IPS-NIHi7 (cell line): ENCODE results near the gene CYBC1.
"Not testable (repeated sequence)": the region's sequence is repeated elsewhere in the genome, so short reads cannot be mapped to it uniquely, and the experiment has no call there.

Source experiments
- DNase-seq: peaks from one replicate; pipeline ENCODE4 v3.0.0; 2012; ENCODE audit warnings: mixed read lengths; ENCODE audit errors: extremely low spot score

CYBC1 gene

GRCh38 chr17:82477934-82478333 is 27.4 kb upstream of the CYBC1 start:
- DNase-seq = no peak

DNA sequence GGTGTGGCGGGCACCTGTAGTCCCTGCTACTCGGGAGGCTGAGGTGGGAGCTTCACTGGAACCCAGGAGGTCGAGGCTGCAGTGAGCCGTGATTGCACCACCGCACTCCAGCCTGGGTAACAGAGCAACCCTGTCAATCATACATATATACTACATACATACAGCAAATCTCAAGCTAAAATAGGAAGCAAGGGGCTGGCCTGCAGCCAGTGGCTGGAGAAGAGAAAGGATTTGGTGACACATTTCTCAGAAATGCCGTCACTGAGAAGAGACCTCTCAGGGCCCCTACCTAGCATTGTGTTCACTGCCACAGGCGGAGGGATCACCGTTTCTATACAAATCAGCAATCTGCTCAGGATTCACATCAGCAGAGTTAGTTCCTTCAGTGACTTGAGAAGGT is 24.9 kb upstream of the CYBC1 start:
- DNase-seq = no peak

DNA sequence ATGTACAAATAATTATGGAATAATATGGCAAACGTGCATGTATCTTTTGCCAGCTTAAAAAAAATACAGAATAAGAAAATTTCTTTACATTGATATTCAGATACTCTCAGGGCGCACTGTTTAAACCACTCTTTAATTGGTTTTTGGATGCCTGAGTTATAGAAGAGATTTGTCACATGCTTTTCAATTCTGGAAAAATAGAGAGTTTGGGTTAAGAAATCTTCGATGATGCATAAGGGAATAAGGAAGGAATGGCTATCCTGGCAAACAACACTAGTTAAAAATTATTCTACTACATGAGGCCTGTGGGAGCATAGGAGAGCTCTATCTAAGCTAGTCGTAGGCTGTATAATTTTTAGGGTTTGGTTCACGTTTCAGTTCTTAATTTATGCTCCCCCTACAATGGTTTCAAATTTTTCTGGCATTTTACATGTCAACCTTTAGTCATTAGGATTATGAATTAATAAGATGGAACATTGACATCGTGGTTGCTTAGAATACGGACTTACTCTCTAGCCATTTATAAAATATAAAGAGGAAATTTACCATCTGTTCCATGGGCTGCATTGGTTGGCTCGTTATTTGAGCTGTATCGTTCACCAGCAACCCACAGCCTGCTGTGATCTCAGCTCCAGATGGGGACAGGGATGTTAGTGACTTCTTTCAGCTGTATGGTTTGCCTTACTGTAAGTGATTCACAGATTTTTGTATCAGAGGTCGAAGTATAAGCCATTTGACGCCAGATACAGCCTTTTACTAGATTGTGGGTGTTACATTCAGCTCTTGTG is 23.9 kb upstream of the CYBC1 start:
- DNase-seq = no peak

DNA sequence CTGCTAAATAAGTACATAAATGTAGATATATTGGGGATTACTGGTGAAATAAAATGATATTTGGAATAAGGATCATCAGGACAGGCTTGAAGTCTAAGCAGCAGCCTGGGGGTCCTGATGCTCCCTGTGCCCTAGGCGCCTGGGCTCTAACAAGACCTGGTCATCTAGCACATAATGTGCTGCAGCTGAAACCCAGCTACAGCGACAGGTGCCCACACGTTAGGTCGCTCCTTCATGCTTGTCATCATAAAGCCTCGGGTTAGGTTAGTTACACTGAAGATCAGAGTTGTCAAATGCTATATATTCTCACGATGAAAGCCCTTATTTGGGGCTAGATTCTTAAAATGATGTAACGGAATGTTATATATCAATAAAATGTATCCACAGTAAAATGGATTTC is 19.5 kb upstream of the CYBC1 start:
- no peak for DNase-seq

- DNase-seq = no peak
Measured at GRCh38 chr17:82468692-82469091, 18.1 kb upstream of the CYBC1 start.

DNA sequence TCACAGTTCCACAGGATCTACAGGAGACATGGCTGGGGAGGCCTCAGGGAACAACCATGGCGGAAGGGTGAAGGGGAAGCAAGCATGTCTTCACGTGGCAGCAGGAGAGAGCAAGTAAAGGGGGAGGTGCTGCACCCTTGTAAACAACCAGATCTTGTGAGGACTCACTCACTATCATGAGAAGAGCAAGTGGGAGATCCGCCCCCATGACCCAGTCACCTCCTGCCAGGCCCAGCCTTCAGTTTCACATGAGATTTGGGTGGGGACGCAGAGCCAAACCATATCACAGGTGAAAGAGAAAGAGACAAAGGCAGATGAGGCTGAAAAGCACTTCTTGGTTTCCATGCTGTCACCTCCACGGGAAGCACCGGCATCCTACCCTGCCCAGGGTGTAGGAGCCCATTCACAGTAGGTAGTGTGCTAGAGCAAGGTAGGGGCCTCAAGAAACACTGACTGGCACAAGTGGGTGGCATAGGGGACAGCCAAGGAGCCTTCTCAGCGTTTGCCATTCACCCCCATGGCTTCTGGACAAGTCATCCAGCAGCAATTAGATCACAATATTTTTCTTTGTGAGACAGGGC is 14.6 kb upstream of the CYBC1 start:
- no peak for DNase-seq

DNA sequence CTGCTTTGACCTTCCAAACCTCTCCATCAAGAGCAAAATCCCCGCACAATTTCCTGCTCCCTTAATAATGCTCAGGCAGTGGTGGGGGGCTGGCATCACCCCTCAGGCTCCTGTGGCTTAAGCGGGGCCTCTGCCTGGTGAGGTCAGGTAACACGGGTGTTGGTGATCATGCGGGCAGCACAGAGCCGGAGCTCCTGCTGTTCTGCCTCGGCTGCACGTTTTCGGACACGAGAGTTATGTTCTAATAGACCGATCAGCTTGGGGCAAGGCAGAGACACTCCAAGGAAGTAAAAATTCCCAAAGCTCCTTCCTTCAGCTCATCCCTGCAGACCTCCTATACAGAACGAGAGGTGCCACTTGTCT is 14.0 kb upstream of the CYBC1 start:
- DNase-seq = no peak

- DNase-seq = no peak
Measured at GRCh38 chr17:82463925-82464566, 13.5 kb upstream of the CYBC1 start.

DNA sequence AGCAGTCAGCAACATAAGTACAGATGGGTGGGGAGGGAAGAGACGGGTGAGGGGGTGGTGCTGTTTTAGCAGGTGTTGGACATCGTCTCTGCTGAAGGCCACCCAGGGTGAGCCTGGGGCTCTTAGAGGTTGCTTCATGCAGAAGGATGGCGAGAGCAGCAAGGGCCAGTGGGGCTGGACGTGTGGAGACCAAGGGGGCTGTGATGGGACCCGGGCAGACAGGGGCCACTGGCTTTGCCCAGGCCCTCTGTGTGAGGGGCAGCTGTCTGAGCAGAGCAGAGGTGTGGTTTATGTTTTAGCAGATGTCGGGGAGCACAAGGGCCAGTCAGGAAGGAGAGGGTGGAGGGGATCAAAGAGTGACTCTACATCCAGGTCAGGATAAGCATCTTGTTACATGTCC is 12.8 kb upstream of the CYBC1 start:
- no peak for DNase-seq

DNA sequence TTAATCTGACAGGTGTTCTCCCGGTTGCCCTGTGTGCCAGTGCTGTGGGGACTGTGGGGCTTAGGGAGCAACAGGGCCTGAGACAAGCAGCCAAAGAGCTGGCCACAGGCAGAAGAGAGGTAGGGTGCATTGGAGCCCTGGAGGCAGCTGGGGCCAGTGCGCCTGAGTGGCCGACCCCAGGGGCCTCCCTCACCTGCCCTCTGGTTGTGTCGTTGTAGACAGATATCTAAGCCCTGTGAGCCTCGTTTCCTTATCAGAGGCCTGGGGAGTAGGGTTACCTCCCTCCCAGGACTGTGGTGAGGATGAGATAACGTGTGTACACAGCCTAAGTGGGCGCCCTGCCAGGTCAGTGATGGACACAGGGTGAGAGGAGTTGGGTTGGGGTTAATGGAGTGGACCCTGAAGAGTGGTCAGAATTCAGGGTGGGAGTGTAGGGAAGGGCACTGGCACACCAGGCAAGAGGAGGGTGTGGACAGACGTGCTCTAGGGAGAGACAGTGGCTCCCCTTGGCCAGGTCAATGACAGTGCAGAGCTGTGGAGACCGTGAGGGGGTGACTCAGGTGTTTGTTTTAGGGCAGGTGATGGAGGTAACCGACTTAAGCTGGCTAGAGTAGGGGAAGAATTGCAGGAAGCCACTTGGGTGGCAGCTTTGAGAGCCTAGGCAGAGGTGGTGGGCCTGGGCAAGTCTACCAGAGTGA is 11.4 kb upstream of the CYBC1 start:
- DNase-seq = no peak

DNA sequence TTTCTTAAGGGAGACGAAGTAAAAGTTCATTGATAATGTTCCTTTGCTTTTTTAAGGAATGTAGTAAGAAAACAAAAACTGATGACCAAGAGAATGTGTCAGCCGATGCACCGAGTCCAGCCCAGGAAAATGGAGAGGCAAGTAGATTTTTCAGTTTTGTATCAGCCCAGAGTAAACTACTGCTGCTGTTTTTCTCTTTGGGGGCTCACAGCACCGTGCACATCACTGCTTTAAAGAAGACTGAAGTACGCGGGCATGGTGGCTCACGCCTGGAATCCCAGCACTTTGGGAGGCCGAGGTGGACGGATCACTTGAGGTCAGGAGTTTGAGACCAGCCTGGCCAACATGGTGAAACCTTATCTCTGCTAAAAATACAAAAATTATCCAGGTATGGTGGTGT is 9.4 kb upstream of the CYBC1 start:
- not testable (repeated sequence) for DNase-seq

- DNase-seq = peak; percentile 43
Measured at GRCh38 chr17:82458885-82459424, 8.4 kb upstream of the CYBC1 start.

- peak; percentile 100 for DNase-seq
Measured at GRCh38 chr17:82458179-82458884, 7.8 kb upstream of the CYBC1 start, which contains the start of gene NARF. Gene NARF, plus strand, starts transcription at chr17:82458741. Its CDS starts 63 bp downstream, at chr17:82458804.

DNA sequence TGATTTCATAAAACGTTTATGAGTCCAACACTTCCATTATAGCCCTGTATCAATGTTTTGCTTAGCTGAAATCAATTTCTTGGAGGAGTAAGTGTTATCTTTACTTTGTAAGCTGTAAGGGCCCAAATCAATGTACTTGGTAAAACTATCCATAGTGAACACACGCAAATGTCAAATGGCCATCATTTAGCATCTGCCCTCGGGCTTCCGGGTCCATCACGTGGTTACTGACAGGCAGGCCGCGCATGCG is 7.3 kb upstream of the CYBC1 start:
- DNase-seq = no peak

GRCh38 chr17:82457073-82457928 is 6.7 kb upstream of the CYBC1 start:
- DNase-seq = no peak

DNA sequence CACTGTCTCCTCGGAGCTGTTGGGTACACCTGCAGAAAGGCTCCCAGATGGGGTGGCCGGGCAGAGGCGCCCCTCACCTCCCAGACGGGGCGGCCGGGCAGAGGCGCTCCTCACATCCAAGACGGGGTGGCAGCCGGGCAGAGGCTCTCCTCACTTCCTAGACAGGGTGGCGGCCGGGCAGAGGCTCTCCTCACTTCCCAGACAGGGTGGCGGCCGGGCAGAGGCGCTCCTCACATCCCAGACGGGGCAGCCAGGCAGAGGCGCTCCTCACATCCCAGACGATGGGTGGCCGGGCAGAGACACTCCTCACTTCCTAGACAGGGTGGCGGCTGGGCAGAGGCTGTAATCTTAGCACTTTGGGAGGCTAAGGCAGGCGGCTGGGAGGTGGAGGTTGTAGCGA is 3.2 kb upstream of the CYBC1 start:
- DNase-seq = not testable (repeated sequence)

DNA sequence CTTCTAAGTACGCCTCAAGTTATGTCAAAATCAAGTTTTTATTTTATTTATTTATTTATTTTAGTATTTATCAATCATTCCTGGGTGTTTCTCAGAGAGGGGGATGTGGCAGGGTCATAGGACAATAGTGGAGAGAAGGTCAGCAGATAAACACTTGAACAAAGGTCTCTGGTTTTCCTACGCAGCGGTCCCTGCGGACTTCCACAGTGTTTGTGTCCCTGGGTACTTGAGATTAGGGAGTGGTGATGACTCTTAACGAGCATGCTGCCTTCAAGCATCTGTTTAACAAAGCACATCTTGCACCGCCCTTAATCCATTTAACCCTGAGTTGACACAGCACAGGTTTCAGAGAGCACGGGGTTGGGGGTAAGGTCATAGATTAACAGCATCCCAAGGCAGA is 2.6 kb upstream of the CYBC1 start:
- DNase-seq = not testable (repeated sequence)

- DNase-seq = no peak
Measured at GRCh38 chr17:82452162-82452561, 1.6 kb upstream of the CYBC1 start.

- DNase-seq = no peak
Measured at GRCh38 chr17:82449883-82450356, 632 bp downstream of the CYBC1 start.

DNA sequence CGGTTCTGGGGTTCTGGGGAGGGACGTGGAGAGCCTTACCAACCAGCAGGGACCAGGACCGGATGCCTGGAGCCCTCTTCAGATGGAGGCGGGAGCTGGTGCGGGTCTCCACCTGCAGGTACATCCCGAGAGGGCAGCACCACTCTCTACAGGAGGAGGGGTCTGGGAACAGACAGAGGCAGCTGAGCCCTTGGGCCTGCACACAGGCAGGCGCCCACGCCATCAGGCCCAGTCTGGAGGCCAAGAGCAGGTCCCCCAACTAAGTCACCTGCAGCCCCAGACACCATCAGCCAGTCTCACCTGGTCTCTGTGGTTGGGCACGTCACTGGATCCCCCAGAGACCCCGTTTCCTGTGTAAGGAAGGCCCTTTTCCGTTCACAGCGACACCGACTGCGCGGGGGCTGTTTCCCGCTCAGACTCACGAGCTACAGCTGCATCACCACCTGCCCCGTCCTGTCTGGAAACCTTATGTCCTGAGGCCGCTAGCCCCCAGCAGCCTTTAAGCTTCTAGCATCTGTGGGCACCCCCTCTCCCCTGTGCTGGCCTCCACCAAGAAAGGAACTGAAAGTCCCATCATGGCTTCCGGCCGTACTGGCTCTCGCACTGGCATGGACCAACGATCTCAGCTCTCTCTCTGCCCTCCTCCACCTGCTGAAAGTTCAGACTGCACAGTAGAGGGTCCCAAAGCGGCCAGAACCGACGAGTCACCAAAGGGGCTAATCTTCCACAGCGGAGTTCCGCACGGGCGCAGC is 1.2 kb downstream of the CYBC1 start:
- no peak for DNase-seq
